K562 (cell line): ENCODE measurements around the gene VPS9D1. TPM values are rescaled to one million over a fixed set of nuclear protein-coding genes. Genes with fewer than 3 reads are reported as not detected.
A peak's percentile ranks its signal among the peaks of the same experiment; 100 is the strongest.

ENCODE experiments used
- ETV6 ChIP-seq, 3 experiments: fragments of 150-350 bp in 1 of 3; sonication (generic) in 1 of 3; formaldehyde crosslinking in 1 of 3; IDR thresholded peaks; 2 replicates each; pipeline versions ENCODE4 v1.6.1 to v1.8.0; 2014 to 2022; ENCODE audit warnings: borderline replicate concordance in 2 of 3, low read depth in 2 of 3, antibody characterized with exemption in 1 of 3, low read length in 1 of 3, mild to moderate bottlenecking in 1 of 3, missing genetic modification reagents in 1 of 3
- KDM5B ChIP-seq: fragments of 200-600 bp; sonication (generic); IDR thresholded peaks from 2 replicates; pipeline ENCODE4 v1.6.1; 2012; ENCODE audit warnings: low read depth, mild to moderate bottlenecking, moderate library complexity, low read length, control low read depth, inconsistent platforms; ENCODE audit not compliant: insufficient replicate concordance
- MAX ChIP-seq: sonication (generic); formaldehyde crosslinking; IDR thresholded peaks from 2 replicates; pipeline ENCODE4 v1.9.0; 2022; ENCODE audit warnings: mild to moderate bottlenecking, missing genetic modification reagents
- POLR2AphosphoS5 ChIP-seq: IDR thresholded peaks from 2 replicates; pipeline ENCODE4 v1.6.1; 2011; ENCODE audit warnings: mild to moderate bottlenecking, low read depth, low read length, moderate library complexity; ENCODE audit not compliant: control insufficient read depth, insufficient read depth
- RCOR1 ChIP-seq, 2 experiments: IDR thresholded peaks; 2 replicates each; pipeline ENCODE4 v1.6.1; 2012; ENCODE audit warnings: low read depth in 2 of 2, low read length in 2 of 2, borderline replicate concordance in 1 of 2, improper control_type of control experiment in 1 of 2
- SPI1 ChIP-seq: IDR thresholded peaks from 2 replicates; pipeline ENCODE4 v1.6.1; 2011; ENCODE audit warnings: low read depth, low read length, control low read depth, borderline replicate concordance
- TFAP4 ChIP-seq: sonication (generic); formaldehyde crosslinking; IDR thresholded peaks from 2 replicates; pipeline ENCODE4 v1.8.0; 2022; ENCODE audit warnings: missing genetic modification reagents, mild to moderate bottlenecking, moderate library complexity, borderline replicate concordance
- TRIM28 ChIP-seq: fragments of 450-650 bp; IDR thresholded peaks from 2 replicates; pipeline ENCODE4 v1.6.1; 2017
- ZBTB40 ChIP-seq, 2 experiments: fragments of 450-650 bp in 1 of 2; sonication (generic) in 1 of 2; formaldehyde crosslinking in 1 of 2; IDR thresholded peaks; 2 replicates each; pipeline versions ENCODE4 v1.7.1 to v1.9.0; 2016 to 2022; ENCODE audit warnings: inconsistent platforms in 1 of 2, mild to moderate bottlenecking in 1 of 2, missing genetic modification reagents in 1 of 2
- polyA plus RNA-seq, 8 experiments: library from polyadenylated mRNA; depleted of rRNA in 4 of 8; stranded (reverse) in 5 of 8; unstranded in 3 of 8; fragments of >200 nt; fragmentation: Nextera tagmentation in 2 of 8; fragmentation: Illumina TruSeq in 1 of 8; extraction: Ambion mirVana in 2 of 8; extraction: Trizol in 1 of 8; gene quantifications; 2 replicates each; pipeline versions ENCODE4 v1.2.1 to v1.2.3, GENCODE V29; 2011 to 2014; ENCODE audit warnings: inconsistent platforms in 1 of 8, missing spikeins in 1 of 8
- total RNA-seq, 7 experiments: library from RNA; depleted of rRNA in 6 of 7; stranded (reverse); fragments of >200 nt in 6 of 7; fragmentation: Illumina TruSeq in 2 of 7; extraction: Trizol in 2 of 7; gene quantifications; 2 replicates each; pipeline versions ENCODE4 v1.2.1 to v1.2.3, GENCODE V29; 2011 to 2021; ENCODE audit warnings: low replicate concordance in 1 of 7

Gene VPS9D1
- total and polyA plus RNA-seq, 9 of the 15 experiments (the other 6 are each of a cell fraction or from before 2014, with no cell fraction given): 0.33 to 3.1 (median 1.1) TPM

GRCh38 chr16:89701425-89702406, 19.0 kb downstream of the VPS9D1 start, which contains the start of gene SPATA2L (continued):
- TF ChIP-seq ZBTB40 (IDR thresholded peaks at IDR 0.05): peak; percentile 53; the same call in 1 of the 2 replicates
- no peak for TF ChIP-seq ZBTB40 (CRISPR knock-in tag; IDR thresholded peaks at IDR 0.05)
- peak; percentile 60 for TF ChIP-seq POLR2AphosphoS5
- TF ChIP-seq TFAP4 (CRISPR knock-in tag): peak; percentile 70
- no peak for TF ChIP-seq ETV6 (IDR thresholded peaks at IDR 0.05; ENCODE audit: borderline replicate concordance in 1 of 2, low read depth in 2 of 2, low read length in 1 of 2)
- TF ChIP-seq ETV6 (CRISPR knock-in tag; IDR thresholded peaks at IDR 0.05; ENCODE audit: borderline replicate concordance): no peak
- peak in 1 of 2 experiments; percentile 33; a peak in 1 of 4 replicates for TF ChIP-seq RCOR1 (IDR thresholded peaks at IDR 0.05; ENCODE audit: borderline replicate concordance in 1 of 2, low read depth in 2 of 2, low read length in 2 of 2)
- 0 out of 2 replicates have a peak, but pooled peaks have one; percentile 6 for TF ChIP-seq SPI1
- no peak for TF ChIP-seq TRIM28
- TF ChIP-seq MAX (CRISPR knock-in tag): peak; percentile 93
- TF ChIP-seq KDM5B: peak; percentile 41
